GM19467 (cell line): ENCODE data around the gene RNF7.
"Not testable (repeated sequence)": the region's sequence is repeated elsewhere in the genome, so short reads cannot be mapped to it uniquely, and the experiment has no call there.

Experiments used
- ATAC-seq: cut with Tn5 transposase; IDR thresholded peaks from one replicate; pipeline ENCODE4 v1.9.1; 2021; ENCODE audit warnings: mild to moderate bottlenecking, moderate library complexity; ENCODE audit not compliant: unreplicated experiment

RNF7 gene

DNA sequence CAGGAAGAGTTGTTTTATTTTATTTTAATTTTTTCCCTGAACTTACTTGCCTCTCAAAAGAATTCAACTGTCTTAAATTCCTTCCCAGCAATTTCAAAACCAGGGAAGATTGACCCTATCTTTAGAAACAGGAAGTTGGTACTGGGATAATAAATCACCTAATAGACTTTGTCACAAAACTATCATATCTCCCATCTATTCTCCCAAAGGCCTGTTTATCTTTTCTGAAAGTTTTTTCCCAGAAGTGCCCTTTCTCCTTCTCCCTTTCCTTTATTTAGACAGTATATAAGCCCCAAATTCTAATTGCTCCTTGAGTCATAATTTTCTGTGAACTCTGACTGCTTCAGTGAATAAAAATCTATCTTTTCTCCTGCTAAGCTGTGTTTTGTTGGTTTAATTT is 2.9 kb upstream of the RNF7 start:
- ATAC-seq, result no peak

DNA sequence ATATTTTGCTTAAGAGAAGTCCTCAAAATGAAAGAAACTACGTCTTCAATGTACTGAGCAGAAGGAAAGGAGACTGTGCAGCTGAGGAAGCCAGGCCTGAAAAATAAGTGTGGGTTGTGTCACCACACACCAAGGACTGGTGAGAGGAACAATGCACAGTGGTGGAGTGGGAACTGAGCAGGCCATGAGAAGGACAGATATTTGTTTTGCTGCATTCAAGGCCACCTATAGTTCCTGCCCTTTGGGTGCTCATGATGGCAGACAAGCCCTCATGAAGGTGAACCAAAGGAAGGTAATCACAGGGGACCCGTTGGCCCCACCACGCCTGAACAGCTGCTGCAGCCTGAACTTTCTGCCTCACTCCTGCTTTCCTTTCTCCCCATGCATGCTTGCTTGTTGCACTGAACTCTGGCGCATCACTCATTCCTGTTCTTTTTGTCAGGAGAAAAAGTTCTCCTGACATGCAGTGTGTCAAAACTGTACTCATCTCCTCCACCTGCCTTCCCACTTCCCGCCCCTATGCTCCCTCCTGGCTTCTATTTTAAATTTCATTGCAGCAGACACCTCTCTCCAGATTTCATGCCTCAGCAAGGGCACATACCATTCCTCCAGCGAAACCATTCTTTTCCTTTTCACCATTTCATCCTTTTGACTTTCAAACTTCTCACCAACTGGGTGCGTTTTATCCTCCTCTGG is 2.2 kb upstream of the RNF7 start:
- no peak for ATAC-seq

DNA sequence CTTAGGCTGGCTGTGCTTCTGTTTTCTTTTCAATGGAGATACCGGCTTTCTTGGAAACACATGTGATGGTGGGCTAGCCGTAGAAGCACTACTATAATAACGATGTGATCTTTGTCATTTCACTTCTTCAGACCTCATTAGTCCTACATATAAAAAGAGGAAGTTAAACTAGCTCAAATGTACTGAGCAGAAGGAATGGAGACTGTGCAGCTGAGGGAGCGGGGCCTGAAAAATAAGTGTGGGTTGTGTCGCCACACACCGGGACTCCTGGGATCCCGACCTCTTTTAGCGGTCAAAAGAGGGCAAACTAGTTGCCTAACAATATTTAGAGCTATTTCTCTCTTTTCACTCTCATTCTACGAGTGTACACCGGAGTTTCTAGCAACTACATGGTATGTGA is 1.0 kb upstream of the RNF7 start:
- no peak for ATAC-seq

DNA sequence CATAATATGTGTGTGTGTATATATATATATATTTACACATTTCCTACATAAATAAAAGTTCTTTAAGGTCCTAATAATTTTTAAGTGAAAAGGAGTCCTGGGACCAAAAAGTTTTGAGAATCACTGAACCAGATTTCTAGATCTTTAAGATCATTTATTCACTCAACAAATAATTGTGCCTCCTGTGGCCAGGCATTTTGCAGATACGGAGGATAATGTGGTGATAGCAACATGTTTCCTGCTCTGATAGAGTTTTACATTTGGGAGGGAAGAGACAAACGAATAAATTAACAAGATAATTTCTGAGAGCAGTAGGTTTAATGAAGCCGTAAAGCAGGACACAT is 448 bp upstream of the RNF7 start:
- ATAC-seq, result no peak

DNA sequence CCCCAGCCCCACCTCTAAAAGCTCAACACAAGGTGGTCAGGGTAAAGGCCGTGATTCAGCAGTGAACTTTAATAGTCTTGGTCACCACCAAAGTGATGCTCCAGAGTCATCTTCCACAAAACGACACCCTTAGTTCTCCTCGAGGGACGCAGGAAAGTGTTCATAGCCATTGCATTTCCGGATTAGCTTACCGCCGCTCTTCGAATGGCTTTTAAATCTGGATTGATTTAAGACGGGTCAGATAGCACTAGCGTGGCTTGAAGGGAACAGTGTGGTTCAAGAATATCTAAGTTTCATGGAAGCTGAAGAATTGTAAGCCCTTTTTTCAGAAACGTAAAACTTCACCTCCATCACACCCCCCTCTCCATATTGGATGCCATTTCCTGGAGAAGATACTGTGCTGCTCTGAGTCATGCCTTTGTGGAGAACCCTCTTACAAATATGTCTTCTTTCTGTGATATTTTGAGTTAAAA is 829 bp downstream of the RNF7 start:
- ATAC-seq, result no peak

DNA sequence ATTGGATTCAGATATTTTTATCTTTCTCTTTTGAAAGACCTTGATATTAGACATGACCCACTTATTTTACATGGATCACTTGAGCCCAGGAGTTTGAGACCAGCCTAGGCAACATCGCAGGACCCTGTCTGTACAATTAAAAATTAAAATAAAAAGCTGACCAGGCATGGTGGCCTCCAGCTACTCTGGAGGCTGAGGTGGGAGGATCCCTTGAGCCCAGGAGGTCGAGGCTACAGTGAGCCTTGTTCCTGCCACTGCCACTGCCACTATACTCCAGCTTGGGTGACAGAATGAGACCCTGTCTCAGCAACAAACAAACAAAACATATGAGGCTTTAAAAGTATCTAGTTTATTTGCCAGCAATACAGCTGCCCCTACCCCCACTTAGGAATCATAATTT is 1.6 kb downstream of the RNF7 start:
- ATAC-seq, result no peak

- ATAC-seq, result no peak
Observed at GRCh38 chr3:141740349-141740748, 2.3 kb downstream of the RNF7 start.

DNA sequence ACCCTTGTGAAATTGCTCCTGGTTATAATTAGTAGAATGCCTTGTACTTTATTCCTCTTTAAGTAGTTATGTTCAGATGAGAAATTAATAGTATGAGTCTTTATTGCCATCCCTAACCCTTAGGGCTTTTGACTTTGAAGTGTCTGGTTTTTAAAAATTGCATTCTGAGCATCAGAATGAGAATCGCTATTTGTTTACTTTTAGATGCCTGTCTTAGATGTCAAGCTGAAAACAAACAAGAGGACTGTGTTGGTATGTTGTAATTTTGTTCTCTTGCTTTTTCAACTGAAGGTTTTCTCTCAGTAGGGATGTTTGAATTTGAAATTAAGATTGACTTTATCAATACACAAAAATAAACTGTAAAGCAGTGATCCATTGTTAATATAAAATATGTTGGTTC is 5.2 kb downstream of the RNF7 start:
- ATAC-seq, result no peak

GRCh38 chr3:141746962-141747361 is 8.9 kb downstream of the RNF7 start:
- no peak for ATAC-seq

GRCh38 chr3:141753399-141753798 is 15.3 kb downstream of the RNF7 start:
- no peak for ATAC-seq

- no peak for ATAC-seq
Observed at GRCh38 chr3:141754032-141754431, 15.9 kb downstream of the RNF7 start.

DNA sequence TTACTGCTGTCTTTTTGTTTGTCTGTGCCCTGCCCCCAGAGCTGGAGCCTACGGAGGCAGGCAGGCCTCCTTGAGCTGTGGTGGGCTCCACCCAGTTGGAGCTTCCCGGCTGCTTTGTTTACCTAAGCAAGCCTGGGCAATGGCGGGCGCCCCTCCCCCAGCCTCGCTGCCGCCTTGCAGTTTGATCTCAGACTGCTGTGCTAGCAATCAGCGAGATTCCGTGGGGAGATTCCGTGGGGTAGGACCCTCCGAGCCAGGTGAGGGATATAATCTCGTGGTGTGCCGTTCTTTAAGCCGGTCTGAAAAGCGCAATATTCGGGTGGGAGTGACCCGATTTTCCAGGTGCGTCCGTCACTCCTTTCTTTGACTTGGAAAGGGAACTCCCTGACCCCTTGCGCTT is 24.5 kb downstream of the RNF7 start:
- ATAC-seq, result not testable (repeated sequence)

GRCh38 chr3:141763088-141763750 is 25.1 kb downstream of the RNF7 start, which contains the start of gene GRK7:
Gene GRK7, plus strand, starts transcription at chr3:141763408. Its CDS starts 14,877 bp downstream, at chr3:141778285.
- no peak for ATAC-seq

DNA sequence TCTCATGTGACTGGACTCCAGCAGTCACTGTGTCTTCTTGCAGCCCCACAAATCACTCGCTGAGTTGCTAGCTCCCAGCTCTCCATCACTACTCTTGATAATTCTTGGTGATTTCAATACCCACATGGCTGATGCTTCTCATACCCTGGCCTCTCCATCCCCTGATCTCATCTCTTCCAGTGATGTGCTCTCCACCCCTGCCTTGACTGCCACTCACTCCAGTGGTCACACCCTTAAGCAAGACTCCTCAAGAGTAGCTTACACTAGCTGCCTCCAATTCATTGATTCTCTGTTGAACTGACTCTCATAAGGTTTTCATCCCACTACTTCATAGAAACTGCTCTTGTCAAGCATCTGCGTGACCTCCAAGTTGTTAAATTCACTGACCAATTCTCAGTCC is 25.9 kb downstream of the RNF7 start:
- no peak for ATAC-seq

DNA sequence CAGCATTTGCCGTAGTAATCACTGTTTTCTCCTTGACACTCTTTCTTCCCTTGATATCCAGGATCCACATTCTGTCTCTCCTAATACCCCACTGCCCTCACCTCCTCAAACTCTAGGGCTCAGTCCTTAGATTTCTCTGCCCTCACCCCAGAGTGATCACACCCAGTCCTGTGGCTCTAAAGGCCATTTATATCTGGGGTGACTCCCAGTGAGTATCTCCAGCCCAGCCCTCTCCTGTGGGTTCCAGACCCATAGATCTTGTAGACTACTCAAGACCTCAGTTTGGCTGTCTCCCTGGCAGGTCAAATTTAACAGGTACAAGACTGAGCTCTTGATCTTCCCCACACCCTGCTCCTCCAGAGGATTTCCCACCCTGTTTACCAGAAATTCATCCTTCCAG is 26.4 kb downstream of the RNF7 start:
- ATAC-seq, result no peak

- no peak for ATAC-seq
Observed at GRCh38 chr3:141764986-141765385, 26.9 kb downstream of the RNF7 start.

GRCh38 chr3:141767066-141767465 is 29.0 kb downstream of the RNF7 start:
- no peak for ATAC-seq

GRCh38 chr3:141769221-141769894 is 31.3 kb downstream of the RNF7 start:
- ATAC-seq, result no peak

- ATAC-seq, result no peak
Observed at GRCh38 chr3:141773676-141774075, 35.6 kb downstream of the RNF7 start.

- ATAC-seq, result no peak
Observed at GRCh38 chr3:141776376-141776775, 38.3 kb downstream of the RNF7 start.

- ATAC-seq, result no peak
Observed at GRCh38 chr3:141776885-141777284, 38.8 kb downstream of the RNF7 start.
